WTC11 (cell line): Measurements from ENCODE around the gene VPS52. TPM values are rescaled to one million over a fixed set of nuclear protein-coding genes. Genes with fewer than 3 reads are reported as not detected.
"Not testable (repeated sequence)": the region's sequence is repeated elsewhere in the genome, so short reads cannot be mapped to it uniquely, and the experiment has no call there.

ENCODE experiments used
- ATAC-seq: fragments of 200-7000 bp; cut with Tn5 transposase; 2 replicates; pipeline ENCODE4 v1.10.0; 2021; ENCODE audit warnings: mild to moderate bottlenecking, moderate library complexity
- CTCF ChIA-PET: fragments of 300-600 bp; sonication (Branson Sonifier 250); formaldehyde crosslinking; loops from one replicate; lab custom pipeline; 2021; ENCODE audit warnings: antibody characterized with exemption; lab: Charles Lee
- POLR2A ChIA-PET: fragments of 350-600 bp; sonication (Branson Sonifier 250); formaldehyde crosslinking; loops from one replicate; lab custom pipeline; 2021; ENCODE audit warnings: antibody characterized with exemption; lab: Charles Lee
- DNase-seq: peaks from one replicate; pipeline ENCODE4 v3.0.0; 2021; ENCODE audit warnings: low spot score
- H3K27ac Mint-ChIP-seq: 2 replicates; pipeline ENCODE4 v1.8.0; 2021; ENCODE audit warnings: mixed read lengths
- H3K27me3 Mint-ChIP-seq: 2 replicates; pipeline ENCODE4 v1.8.0; 2021; ENCODE audit warnings: low read depth, mild to moderate bottlenecking, moderate library complexity, mixed read lengths
- H3K36me3 Mint-ChIP-seq: 2 replicates; pipeline ENCODE4 v1.8.0; 2021; ENCODE audit warnings: mixed read lengths
- H3K4me1 Mint-ChIP-seq: 2 replicates; pipeline ENCODE4 v1.8.0; 2022; ENCODE audit warnings: mixed read lengths
- H3K4me3 Mint-ChIP-seq: 2 replicates; pipeline ENCODE4 v1.8.0; 2021; ENCODE audit warnings: mild to moderate bottlenecking, moderate library complexity, mixed read lengths
- H3K9me3 Mint-ChIP-seq: 2 replicates; pipeline ENCODE4 v1.8.0; 2021; ENCODE audit warnings: mixed read lengths
- ATF1 ChIP-seq: sonication (generic); formaldehyde crosslinking; IDR thresholded peaks from 2 replicates; pipeline ENCODE4 v1.8.1; 2023; ENCODE audit warnings: mild to moderate bottlenecking, moderate library complexity, missing genetic modification reagents
- ATF2 ChIP-seq: sonication (generic); formaldehyde crosslinking; IDR thresholded peaks from 2 replicates; pipeline ENCODE4 v1.8.1; 2022; ENCODE audit warnings: low read depth, missing genetic modification reagents, borderline replicate concordance
- CREM ChIP-seq: sonication (generic); formaldehyde crosslinking; IDR thresholded peaks from 2 replicates; pipeline ENCODE4 v1.8.1; 2022; ENCODE audit warnings: mild to moderate bottlenecking, missing genetic modification reagents, moderate library complexity
- ELF4 ChIP-seq: sonication (generic); formaldehyde crosslinking; IDR thresholded peaks from 2 replicates; pipeline ENCODE4 v1.8.1; 2022; ENCODE audit warnings: low read depth, mild to moderate bottlenecking, moderate library complexity, missing genetic modification reagents
- ETV6 ChIP-seq: sonication (generic); formaldehyde crosslinking; IDR thresholded peaks from 2 replicates; pipeline ENCODE4 v1.8.1; 2022; ENCODE audit warnings: mild to moderate bottlenecking, missing genetic modification reagents
- GRHL2 ChIP-seq: fragments of 250-450 bp; sonication (Bioruptor Pico); IDR thresholded peaks from 2 replicates; pipeline ENCODE4 v1.8.0; 2022; ENCODE audit warnings: mild to moderate bottlenecking, moderate library complexity; ENCODE audit not compliant: insufficient replicate concordance, severe bottlenecking
- NFATC4 ChIP-seq: fragments of 250-450 bp; sonication (Bioruptor Pico); IDR thresholded peaks from 2 replicates; pipeline ENCODE4 v1.9.0; 2021; ENCODE audit warnings: mild to moderate bottlenecking
- NR1H2 ChIP-seq: sonication (generic); formaldehyde crosslinking; IDR thresholded peaks from 2 replicates; pipeline ENCODE4 v1.9.0; 2021; ENCODE audit warnings: mild to moderate bottlenecking, moderate library complexity, missing genetic modification reagents
- PRRX2 ChIP-seq: fragments of 250-450 bp; sonication (Bioruptor Pico); IDR thresholded peaks from 2 replicates; pipeline ENCODE4 v1.8.0; 2021; ENCODE audit warnings: mild to moderate bottlenecking
- RELA ChIP-seq: sonication (generic); formaldehyde crosslinking; IDR thresholded peaks from 2 replicates; pipeline ENCODE4 v1.8.1; 2022; ENCODE audit warnings: missing genetic modification reagents, mild to moderate bottlenecking, borderline replicate concordance
- TEAD1 ChIP-seq: sonication (generic); formaldehyde crosslinking; IDR thresholded peaks from 2 replicates; pipeline ENCODE4 v1.8.0; 2022; ENCODE audit warnings: mild to moderate bottlenecking, missing genetic modification reagents
- ZBTB21 ChIP-seq: sonication (generic); formaldehyde crosslinking; IDR thresholded peaks from 2 replicates; pipeline ENCODE4 v1.8.1; 2023; ENCODE audit warnings: mild to moderate bottlenecking, missing genetic modification reagents, borderline replicate concordance
- ZNF121 ChIP-seq: sonication (generic); formaldehyde crosslinking; IDR thresholded peaks from 2 replicates; pipeline ENCODE4 v1.8.0; 2023; ENCODE audit warnings: missing genetic modification reagents
- ZNF317 ChIP-seq: sonication (generic); formaldehyde crosslinking; IDR thresholded peaks from 2 replicates; pipeline ENCODE4 v1.8.1; 2023; ENCODE audit warnings: low read depth, mild to moderate bottlenecking, moderate library complexity, missing genetic modification reagents, borderline replicate concordance
- ZNF416 ChIP-seq: fragments of 250-450 bp; sonication (Bioruptor Pico); IDR thresholded peaks from 2 replicates; pipeline ENCODE4 v1.9.0; 2021; ENCODE audit warnings: mild to moderate bottlenecking, inconsistent platforms
- ZSCAN18 ChIP-seq: fragments of 250-450 bp; sonication (Bioruptor Pico); IDR thresholded peaks from 2 replicates; pipeline ENCODE4 v2.1.2; 2022; ENCODE audit warnings: mild to moderate bottlenecking, moderate library complexity
- total RNA-seq: library from RNA; stranded (reverse); gene quantifications from 3 replicates; pipeline ENCODE4 v1.2.3, GENCODE V29; 2021
- TF ChIP-seq, protein P1 (sequence below): sonication (generic); formaldehyde crosslinking; IDR thresholded peaks from 2 replicates; pipeline ENCODE4 v1.8.0; 2022; ENCODE audit warnings: mild to moderate bottlenecking, missing genetic modification reagents
- TF ChIP-seq, protein P2 (sequence below): sonication (generic); formaldehyde crosslinking; IDR thresholded peaks from 2 replicates; pipeline ENCODE4 v1.8.1; 2022; ENCODE audit warnings: low read depth, mild to moderate bottlenecking, moderate library complexity, missing genetic modification reagents, borderline replicate concordance
- TF ChIP-seq, protein P3 (sequence below): sonication (generic); formaldehyde crosslinking; IDR thresholded peaks from 2 replicates; pipeline ENCODE4 v1.8.0; 2022; ENCODE audit warnings: mild to moderate bottlenecking, missing genetic modification reagents

VPS52 gene
- total RNA-seq, 1 experiment from 2014 or later: 46.8 TPM

DNA sequence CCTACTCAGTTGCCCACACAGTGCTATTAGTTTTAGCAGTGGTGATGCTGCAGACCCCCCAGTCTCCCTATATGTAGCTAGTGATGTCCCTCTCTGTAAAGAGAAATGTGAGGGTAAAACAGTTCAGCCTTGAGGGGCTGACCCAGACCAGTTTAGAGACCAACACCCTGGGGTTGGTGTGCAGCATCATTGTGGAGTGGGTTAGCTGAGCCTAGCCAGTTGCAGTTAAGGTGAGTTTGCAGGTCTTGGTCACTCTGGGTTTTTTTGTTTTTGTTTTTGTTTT lies 4.8 kb upstream of the VPS52 start:
- Mint-ChIP-seq H3K9me3 (no peaks in the 10 kb centered on the region), H3K27me3 (no peaks in the 10 kb centered on the region), H3K4me1 (peaks cover 54% of the 10 kb centered on the region), H3K4me3 (peak overlapping the region; percentile 96), H3K36me3 (peaks cover 53% of the 10 kb centered on the region), H3K27ac (peak overlapping the region; percentile 100)
- no peak for DNase-seq
- TF ChIP-seq, protein P1, sequence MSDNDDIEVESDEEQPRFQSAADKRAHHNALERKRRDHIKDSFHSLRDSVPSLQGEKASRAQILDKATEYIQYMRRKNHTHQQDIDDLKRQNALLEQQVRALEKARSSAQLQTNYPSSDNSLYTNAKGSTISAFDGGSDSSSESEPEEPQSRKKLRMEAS (CRISPR knock-in tag): no peak
- no peak for TF ChIP-seq ETV6 (CRISPR knock-in tag)
- TF ChIP-seq, protein P2, sequence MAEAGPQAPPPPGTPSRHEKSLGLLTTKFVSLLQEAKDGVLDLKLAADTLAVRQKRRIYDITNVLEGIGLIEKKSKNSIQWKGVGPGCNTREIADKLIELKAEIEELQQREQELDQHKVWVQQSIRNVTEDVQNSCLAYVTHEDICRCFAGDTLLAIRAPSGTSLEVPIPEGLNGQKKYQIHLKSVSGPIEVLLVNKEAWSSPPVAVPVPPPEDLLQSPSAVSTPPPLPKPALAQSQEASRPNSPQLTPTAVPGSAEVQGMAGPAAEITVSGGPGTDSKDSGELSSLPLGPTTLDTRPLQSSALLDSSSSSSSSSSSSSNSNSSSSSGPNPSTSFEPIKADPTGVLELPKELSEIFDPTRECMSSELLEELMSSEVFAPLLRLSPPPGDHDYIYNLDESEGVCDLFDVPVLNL (CRISPR knock-in tag): no peak
- TF ChIP-seq ATF2 (CRISPR knock-in tag): no peak
- TF ChIP-seq ZSCAN18 (CRISPR knock-in tag): no peak
- TF ChIP-seq ATF1 (CRISPR knock-in tag): no peak
- TF ChIP-seq ZNF317 (CRISPR knock-in tag): no peak
- TF ChIP-seq NFATC4 (CRISPR knock-in tag): no peak
- TF ChIP-seq, protein P3, sequence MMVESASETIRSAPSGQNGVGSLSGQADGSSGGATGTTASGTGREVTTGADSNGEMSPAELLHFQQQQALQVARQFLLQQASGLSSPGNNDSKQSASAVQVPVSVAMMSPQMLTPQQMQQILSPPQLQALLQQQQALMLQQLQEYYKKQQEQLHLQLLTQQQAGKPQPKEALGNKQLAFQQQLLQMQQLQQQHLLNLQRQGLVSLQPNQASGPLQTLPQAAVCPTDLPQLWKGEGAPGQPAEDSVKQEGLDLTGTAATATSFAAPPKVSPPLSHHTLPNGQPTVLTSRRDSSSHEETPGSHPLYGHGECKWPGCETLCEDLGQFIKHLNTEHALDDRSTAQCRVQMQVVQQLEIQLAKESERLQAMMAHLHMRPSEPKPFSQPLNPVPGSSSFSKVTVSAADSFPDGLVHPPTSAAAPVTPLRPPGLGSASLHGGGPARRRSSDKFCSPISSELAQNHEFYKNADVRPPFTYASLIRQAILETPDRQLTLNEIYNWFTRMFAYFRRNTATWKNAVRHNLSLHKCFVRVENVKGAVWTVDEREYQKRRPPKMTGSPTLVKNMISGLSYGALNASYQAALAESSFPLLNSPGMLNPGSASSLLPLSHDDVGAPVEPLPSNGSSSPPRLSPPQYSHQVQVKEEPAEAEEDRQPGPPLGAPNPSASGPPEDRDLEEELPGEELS: no peak
- no peak for TF ChIP-seq NR1H2 (CRISPR knock-in tag)
- ChIA-PET CTCF (interaction anchor here (0.9 to 3.1 kb wide), 20 partner anchors 7 to 292 kb away, joined by 3 to 40 read pairs (median 6); partner anchors contain the start of genes HSD17B8, PFDN6, PHF1 and RGL2), POLR2A (interaction anchor here (1.3 to 3.2 kb wide), 6 partner anchors 13 to 305 kb away, joined by 6 to 27 read pairs (median 10); partner anchors contain the start of genes PFDN6, RGL2, WDR46 and ZBTB22)
- peak; percentile 3 for ATAC-seq

GRCh38 chr6:33275795-33276580 lies 4.3 kb upstream of the VPS52 start:
- H3K9me3 Mint-ChIP-seq: not testable (repeated sequence)
- 0 out of 2 replicates have a peak, but pooled peaks have one; percentile 15 for TF ChIP-seq ZNF416 (CRISPR knock-in tag)
- TF ChIP-seq, all 79 proteins: peak for 1; not testable (repeated sequence) for 78
- CTCF ChIA-PET: interaction anchor here (1.5 to 3.1 kb wide), 8 partner anchors 13 to 291 kb away, joined by 5 to 40 read pairs (median 13); partner anchors contain the start of genes HSD17B8, PFDN6, RGL2 and WDR46
- H3K36me3 Mint-ChIP-seq: peaks cover 53% of the 10 kb centered on the region
- H3K4me3 Mint-ChIP-seq: peak overlapping the region; percentile 96
- POLR2A ChIA-PET: interaction anchor here (1.7 to 3.2 kb wide), 2 partner anchors 13 to 27 kb away, joined by 11 to 27 read pairs; partner anchors contain the start of genes PFDN6 and WDR46
- peaks cover 56% of the 10 kb centered on the region for H3K4me1 Mint-ChIP-seq
- H3K27me3 Mint-ChIP-seq, ATAC-seq, DNase-seq: not testable (repeated sequence)
- peak overlapping the region; percentile 100 for H3K27ac Mint-ChIP-seq

GRCh38 chr6:33273924-33274902 lies 2.5 kb upstream of the VPS52 start:
- Mint-ChIP-seq H3K9me3 (no peaks in the 10 kb centered on the region), H3K36me3 (peaks cover 49% of the 10 kb centered on the region), H3K27me3 (no peaks in the 10 kb centered on the region), H3K27ac (peak overlapping the region; percentile 100), H3K4me3 (peak overlapping the region; percentile 96), H3K4me1 (peaks cover 53% of the 10 kb centered on the region)
- ChIA-PET POLR2A (no interaction called here), CTCF (no interaction called here)
- DNase-seq: no peak
- ATAC-seq: no peak
- TF ChIP-seq, protein P3: no peak
- TF ChIP-seq ZBTB21 (CRISPR knock-in tag) (no peak), PRRX2 (CRISPR knock-in tag) (no peak), ELF4 (CRISPR knock-in tag) (no peak), RELA (CRISPR knock-in tag) (no peak), ZNF121 (CRISPR knock-in tag) (peak; percentile 92), CREM (CRISPR knock-in tag) (no peak), TEAD1 (peak; percentile 29; the same call in 1 of the 2 replicates), GRHL2 (CRISPR knock-in tag) (no peak), ZNF416 (CRISPR knock-in tag) (0 out of 2 replicates have a peak, but pooled peaks have one; percentile 15), NR1H2 (CRISPR knock-in tag) (no peak)
